HG03571 (cell line): ENCODE results near the gene AGAP1.

Experiments used
- ATAC-seq: cut with Tn5 transposase; IDR thresholded peaks from one replicate; pipeline ENCODE4 v1.9.1; 2021; ENCODE audit not compliant: unreplicated experiment

The AGAP1 gene

DNA sequence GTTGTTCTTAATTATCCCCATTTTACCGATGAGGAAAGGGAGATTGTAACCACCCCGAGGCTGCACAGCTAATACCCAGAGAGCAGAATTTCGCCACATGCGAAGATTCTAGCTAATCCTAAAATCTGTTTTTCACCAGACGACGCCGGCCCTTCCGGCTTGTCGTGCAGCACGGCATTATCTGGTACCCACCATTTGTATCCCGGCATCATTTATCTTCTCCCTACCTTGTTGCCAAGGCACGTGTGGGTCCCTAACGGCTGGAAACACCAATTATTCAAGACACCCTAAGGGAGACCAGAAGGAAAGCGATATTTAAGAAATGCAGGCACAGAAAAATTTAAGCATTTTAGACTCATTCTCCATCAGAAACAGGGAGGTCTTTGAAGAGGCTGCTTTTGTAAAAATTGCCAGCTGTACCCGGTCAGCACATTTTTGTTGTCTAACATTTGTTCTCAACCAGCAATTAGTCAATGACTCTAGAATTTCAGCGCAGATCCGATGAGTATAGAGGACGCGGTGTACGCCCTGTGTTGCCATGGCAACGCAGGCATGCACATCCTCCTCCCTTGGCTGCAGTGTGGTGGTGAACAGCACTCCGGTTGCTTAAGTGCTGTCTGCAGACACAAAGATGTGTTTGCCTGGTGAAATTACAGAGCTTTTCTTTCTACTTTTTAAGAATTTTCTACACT is 111.6 kb downstream of the AGAP1 start:
- ATAC-seq, result no peak

DNA sequence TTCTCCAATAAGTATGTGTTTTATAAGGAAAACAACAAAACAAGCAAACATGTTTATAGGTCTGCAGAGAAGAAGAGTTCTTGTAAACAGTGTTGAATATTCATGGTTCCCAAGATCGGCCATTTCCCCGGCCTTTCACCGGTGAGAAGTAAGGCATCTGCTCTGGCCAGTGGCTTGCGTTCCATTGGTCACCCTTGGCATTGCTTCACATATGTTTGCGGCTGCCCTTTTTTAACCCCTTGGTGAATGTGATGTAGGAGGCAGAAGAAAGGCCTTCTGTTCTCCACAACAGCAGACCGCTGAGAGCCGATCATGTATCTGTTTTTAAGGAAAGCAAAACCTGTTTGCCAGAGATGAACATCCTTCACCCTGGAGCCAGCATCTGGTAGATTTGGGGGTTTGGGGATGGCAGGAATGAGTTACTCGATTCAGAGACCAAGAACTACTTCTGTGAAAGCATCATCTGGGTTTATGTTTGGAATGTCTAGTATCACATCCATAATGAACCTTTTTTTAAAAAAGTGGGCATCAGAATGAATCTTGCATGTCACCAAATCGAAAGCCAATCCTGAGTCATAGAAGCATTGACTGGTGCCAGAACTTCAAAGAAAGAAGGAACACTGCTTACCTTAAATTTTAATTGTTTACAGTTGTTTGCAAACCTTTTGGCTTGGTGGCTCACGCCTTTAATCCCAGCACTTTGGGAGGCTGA is 112.3 kb downstream of the AGAP1 start:
- no peak for ATAC-seq

DNA sequence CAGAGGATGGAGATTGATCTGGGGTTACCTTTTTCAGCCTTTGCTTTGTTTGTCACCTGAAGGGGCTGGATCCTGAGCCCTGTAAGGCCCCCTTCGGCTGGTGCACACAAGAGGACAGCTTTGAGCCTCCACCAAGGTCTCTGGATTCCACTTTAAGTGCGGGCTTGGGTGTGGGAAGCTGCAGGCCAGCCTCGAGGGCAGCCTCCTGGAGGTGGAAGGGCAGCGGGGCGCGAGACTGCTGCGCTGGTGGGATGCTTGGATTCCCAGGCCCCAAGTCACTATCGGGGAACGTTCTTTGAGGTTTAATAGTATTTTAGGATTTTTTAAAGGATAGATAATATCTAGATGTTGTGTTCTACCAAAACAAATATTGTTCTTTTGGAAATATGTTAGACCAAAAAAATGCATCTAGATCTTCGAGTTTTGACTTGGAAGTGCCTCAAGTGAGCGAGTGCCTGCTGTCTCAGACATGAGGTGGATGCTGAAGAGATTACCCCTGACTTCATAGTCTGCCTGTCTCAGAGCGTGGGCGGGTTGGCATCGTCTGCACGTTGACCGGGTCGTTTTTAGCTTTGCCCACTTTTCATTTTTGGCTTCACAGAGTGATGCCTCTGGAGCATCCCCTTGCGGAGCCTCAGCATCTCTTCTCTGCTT is 113.8 kb downstream of the AGAP1 start:
- ATAC-seq, result no peak

DNA sequence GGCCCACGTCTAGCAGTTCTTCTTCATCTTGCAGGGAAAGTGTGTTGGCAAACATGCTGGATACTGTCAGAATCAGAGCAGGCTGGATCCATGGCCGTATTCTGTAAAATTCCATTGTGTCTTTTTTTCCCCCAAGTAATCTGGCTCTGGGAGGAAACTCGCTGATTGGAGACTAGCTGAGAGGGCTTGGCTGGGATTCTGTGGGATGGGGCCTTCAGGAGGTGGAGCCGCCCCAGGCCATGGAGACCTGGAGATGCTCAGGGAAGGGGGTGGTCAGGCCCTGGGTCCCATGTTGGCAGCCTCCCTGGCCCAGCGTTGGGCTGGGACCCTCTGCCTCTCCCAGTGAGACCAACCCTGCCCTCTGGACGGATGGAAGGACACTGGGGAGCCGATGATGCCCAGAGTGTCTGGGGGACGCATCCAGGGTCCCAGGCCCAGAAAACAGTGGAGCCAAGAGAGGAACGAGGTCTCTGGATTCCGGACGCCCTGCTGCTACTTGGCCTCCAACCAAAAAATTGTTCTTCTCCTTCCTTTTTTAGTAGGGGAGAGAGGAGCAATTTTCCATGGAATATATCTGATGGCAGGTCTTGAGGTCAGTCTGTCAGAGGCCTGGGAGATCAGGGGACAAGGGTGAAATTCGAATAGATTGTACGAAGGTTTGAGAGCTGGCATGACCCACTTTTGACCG is 114.5 kb downstream of the AGAP1 start:
- no peak for ATAC-seq

DNA sequence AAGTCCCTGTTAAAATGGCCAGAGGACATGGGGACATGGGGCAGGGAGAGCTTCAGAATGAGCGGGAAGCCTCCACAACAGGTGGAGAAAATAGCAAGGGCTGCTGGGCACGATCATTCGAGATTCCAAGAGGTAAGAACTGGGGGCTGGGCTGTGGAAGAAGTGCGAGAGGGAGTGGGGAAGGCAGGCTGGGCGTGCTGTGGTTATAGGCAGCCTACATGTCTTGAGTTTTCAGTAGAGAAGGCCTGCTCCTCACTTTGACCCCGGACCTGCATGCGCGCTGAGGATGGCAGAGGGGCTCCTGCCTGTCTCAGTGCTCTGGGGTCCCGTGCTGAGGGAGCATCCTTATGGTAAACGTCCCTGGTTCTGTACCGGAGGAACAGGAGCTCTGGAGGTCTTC is 115.5 kb downstream of the AGAP1 start:
- no peak for ATAC-seq

DNA sequence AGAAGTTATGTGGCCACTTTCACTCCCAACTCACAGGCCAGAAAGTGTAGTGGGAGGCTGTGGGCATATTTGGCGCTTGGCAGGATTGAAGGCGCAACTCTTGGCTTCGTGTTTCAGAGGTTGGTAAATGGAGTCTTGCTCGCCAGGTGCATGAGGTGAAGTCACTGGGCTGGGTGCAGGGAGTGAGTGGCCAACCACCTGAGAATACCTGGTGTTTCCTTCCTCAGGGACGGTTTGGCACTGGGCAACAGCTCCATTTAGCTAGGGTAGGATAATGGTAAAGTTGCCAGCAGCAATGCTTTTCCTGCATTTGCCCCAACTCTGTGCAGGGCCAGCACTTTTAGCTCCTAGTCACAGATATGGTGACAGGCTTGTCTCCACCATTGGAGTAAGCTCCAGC is 115.9 kb downstream of the AGAP1 start:
- no peak for ATAC-seq

DNA sequence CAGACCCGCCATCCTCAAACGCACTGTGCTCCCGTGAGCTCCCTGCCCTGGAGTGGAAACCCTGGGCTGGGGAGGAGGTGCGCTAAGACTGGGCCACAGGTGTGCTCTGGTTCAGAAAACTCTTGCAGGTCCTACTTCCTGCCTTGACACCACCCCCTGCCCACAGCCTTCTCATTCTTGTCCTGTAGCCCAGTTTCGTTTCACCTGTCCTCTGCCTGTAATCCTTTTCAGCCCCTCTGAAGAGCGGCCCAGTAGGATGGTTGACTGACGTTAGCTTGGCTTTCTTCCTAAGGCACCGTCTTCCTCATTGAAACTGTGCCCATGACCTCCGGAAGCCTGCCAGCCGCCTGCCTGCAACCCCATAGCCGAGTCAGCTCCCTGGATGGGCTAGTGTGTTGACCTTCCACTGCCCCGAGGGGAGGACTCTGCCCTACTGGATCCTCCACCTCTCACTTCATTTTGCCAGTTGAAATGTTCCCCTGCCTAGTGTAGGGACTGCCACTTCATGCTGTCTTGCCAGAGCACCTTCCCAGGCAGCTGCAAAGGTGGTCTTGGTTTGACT is 116.9 kb downstream of the AGAP1 start:
- ATAC-seq, result no peak

DNA sequence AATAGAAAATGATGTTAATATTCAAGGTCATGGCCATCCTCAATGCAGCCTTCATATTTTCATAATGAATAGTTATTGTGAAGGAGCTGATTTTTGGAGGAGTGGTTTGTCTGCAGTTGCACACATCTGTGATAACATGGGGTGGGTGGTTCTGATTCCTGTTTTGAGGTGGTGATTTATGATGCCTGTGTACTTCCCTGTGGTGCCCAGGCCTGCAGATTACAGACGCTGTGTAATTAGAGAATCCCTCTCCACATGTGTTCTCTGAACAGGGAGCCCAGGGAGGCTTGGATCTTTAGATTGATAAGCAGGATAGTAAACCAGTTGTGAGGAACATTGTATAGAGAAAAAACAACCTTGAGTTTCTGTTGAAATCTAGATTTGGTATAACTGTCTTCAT is 117.5 kb downstream of the AGAP1 start:
- ATAC-seq, result no peak

DNA sequence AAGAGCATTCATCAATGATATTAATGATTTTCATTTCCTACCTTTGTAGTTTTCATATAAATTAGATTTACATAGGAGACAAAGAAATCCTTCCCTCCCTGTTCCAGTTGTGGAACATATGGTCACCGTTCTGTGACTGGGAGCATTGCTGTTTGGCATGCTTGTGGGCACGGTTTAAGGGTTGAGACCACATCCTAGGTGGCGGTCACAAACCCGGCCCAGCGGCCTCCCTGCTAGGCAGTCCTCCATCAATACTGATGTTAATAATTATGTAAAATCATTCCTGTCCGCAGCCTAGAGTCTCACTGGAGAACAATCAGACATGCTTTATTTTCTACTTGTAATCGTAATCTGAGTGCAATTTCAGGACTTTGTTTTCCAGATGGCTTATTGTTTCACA is 117.9 kb downstream of the AGAP1 start:
- no peak for ATAC-seq

DNA sequence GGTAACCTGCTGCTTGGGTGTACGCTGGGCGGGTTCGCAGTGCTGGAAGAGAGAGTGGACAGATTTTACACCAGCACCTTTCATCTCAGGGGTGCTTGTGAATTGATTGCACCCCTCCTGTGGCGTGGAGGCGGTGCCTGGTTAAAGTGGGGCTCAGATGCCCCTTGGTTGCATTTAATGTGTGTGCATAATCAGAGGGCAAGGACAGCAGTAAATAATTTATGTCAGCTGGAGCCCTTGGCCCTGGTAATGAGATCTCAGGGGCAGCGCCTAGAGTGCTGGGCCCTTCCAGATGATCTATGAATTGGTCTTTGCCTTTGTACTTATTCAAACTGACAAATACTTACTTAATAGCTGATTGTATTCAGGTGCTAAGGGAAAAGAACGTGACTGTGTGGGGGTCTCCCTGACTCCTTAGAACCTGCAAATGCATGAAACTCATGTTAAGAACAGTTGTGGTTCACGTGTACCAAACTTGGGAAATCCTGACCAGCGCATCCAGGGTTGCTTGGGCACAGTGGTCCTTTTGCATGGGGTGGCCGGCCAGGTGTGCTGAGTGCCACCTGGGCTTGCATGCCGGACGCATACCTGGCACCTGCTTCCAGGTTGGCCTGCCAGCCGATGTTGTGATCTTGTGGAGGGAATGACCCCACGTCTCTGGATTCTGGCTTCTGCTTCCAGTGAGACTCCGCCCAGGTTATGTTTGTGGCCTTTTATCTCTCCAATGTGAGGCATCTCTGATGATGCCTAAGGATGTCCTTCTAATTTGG is 118.5 kb downstream of the AGAP1 start:
- ATAC-seq, result no peak

DNA sequence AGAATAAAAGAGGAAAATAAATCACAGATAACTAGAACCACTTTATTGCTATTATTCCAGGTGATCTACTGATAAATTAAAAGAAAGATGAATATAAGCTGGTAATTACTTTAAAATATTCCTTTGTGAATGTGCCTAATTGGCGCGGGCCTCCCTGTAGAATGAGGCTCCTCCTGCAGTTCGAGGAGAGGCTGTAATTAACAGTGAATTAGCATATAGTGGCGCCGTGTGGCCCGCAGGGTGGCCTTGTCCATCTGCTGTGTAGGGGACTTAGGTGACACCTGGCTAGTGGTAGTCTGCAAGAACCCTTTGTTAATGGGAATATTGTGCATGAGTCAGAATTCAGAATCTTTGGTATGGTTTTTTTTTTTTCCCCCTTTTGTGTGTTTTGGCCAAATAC is 119.8 kb downstream of the AGAP1 start:
- no peak for ATAC-seq

DNA sequence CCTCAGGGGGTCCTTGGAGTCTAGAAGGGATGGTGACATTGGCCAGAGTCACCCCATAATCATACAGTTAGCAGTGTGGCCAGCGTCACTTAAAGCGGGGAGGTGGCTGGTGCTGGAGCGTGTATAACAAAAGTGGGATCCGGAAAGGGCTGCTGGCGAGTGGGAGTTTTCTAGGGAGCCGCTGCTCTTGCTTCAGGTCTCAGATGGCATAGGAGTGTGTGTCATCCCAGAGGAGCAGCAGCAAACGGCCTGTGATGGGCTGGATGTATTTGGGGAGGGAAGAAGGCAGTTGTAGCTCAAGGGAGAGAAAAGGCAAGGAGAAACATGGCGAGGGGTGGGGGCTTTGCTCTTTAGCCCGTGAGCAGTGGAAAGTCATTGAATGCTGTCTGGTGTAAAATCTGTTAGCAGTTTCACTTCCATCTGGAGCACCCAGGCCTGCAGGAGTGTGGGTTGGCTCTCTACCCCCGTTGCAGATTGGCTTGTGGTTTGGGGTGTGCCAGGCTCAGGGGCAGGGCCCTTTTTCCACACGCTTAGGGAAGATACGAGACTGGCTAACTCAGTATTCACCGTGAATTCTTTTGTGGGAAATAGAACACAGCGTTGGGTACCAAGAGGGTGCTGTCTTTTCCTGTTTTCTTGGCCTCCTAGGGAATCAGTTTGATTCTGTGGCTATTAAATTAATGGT is 120.5 kb downstream of the AGAP1 start:
- ATAC-seq, result no peak

DNA sequence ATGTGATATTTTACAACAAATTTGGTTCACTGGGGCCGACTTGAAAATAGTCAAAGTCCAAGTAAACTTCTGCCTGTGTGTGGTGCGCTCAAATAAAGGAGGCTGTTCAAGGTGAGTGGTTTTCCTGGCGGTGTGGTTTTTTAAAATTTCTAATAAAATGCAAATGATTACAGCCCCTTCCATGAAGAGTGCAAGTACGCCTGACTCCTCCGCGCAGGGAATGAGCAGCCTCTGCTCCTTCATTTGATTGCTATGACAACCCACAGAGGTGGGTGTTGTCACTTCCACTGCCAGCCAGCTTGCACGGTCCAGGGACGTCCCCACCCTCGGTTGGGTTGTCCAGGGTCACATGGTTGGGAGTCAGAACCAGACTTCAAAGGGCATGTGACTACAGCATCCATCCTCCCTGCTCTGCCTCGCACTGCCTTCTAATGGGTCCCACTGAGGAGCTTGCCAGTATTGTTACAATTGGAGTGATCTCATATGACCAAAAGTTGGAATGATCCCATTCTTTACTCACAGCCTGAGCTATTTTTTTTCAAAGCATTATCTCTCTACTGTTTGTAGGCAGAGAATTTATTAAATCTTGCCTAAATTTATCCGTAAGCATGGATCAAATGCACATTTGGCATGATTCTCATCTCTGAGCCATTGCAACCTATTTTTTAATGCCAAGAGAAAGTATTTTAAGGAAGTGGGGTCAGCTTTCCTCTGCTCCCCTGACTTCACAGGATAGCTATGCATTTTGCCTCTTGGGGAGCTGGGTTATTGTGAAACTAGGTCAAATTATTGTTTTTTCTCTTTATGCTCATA is 121.3 kb downstream of the AGAP1 start:
- no peak for ATAC-seq

DNA sequence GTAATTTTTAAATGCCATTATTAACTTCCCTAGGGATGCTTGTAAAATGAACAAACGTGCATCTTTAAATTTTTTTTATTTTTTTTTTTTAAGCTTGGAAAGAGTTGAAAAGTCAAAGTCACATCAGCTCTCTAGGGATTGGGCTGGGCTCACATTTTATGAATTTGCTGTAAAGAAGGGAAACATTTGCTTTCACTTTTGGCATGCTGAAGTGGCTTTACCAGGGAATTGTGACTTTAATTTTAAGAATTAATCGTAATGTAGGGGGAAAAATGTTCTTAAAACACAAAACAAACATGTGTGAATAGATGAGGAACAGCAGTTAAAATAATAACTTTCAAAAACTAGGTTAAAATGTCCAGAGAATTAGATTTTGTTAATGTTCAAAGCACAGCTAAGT is 123.0 kb downstream of the AGAP1 start:
- no peak for ATAC-seq

DNA sequence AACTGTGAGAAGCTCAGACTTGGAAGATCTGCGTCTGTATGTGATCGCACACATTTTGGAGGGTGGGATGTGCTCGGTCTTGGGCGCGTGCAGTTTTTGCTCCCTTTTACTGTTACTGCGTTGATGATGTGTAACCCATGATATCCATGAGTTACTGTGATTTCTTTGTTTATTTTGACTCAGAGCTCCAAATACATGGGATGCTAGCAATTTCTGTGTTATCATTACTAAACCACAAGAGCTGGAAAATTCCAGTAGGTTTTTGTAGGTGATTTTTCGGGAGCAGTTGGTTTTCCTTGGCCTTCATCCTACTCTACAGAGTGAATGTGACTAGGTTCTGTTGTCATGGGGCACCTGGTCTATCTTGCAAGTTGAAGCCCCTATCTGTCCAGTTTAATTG is 124.2 kb downstream of the AGAP1 start:
- ATAC-seq, result no peak

DNA sequence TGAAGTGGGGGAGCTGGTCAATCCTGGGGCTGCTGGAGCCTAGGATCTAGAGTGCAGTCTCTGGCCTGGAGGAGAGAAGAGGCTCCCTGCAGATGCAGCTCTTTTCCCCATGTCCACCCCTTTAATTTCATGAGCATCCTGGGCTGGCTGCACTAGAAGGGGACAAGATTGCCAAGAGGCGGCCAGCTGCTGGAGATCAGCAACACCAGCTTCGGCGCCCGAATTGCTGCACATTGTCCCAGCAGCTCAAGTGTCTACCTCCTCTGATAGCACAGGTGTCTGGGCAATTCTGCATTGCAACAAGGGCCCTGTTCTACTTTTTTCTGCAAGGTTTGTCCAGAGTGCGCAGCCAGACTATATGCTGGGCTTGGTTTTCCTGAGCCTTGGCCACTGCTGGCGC is 125.7 kb downstream of the AGAP1 start:
- no peak for ATAC-seq

DNA sequence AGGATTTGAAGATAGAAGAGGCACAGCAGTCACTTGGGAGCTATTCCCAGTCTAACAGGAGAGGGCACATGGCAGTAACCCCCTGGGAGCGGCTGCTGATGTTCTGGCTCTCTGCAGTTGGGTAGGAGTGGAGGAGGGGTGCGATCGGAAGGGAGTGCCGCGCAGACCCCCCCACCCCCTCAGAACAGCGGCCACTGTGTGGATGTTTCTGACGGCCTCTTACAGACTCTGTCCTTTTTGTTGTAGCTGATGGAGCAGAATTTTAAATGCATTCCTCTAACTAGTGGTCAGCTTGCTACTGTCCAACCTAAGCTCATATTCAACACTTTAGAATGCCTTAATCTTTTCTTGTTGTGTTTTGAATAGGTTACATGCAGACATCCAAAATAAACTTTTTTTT is 127.9 kb downstream of the AGAP1 start:
- ATAC-seq, result no peak

DNA sequence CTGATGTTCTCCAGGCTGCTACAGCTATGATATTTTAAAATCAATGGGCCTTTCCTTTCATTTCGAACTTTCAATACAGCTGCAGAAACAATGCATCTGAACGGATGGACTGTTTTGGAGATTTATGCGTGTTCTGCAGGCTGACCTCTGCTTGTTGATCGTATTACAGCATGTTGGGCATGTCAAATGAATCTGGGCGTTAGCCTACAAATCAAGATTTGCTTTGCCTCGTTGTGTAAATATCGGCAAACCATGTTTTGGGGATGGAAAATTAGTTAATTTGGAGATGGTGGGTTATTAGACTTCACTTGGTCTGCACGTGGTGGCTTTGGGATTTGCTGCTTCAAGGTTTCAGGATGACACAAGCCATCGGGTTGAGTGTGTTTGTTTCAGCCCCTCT is 129.3 kb downstream of the AGAP1 start:
- no peak for ATAC-seq

DNA sequence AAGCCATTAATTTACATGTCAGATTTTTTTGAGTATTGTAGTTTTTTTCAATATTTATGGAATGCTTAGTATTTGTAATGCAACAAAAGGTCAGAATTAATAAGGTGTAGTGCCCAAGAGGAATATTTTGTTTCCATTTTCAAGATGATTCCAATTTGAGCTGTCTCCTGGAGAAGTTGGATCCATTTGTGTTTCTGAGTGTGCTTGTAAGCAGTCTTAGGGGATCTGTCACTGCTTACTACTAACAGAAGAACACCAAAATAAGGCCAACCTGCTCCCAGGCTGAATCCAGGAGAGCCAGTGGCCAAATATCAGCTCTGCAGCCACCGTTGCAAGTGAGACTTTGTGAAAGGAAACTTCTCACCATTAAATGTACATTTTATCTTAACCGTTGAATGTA is 129.9 kb downstream of the AGAP1 start:
- ATAC-seq, result no peak
